K562 (cell line): ENCODE data around the gene ALG11. TPM values are rescaled to one million over a fixed set of nuclear protein-coding genes. Genes with fewer than 3 reads are reported as not detected.
A peak's percentile ranks its signal among the peaks of the same experiment; 100 is the strongest.
"Not testable (repeated sequence)": the region's sequence is repeated elsewhere in the genome, so short reads cannot be mapped to it uniquely, and the experiment has no call there.

Experiments used
- ATAC-seq: fragments of 200-7000 bp; cut with Tn5 transposase; 3 replicates; pipeline ENCODE4 v1.9.1; 2020; ENCODE audit warnings: moderate library complexity
- BruUV-seq: library from RNA; stranded (reverse); fragments of 400-500 nt; replicated peaks from 2 replicates; lab custom pipeline; 2021; lab: Mats Ljungman, UMichigan
- CTCF ChIA-PET: fragments of 300-600 bp; formaldehyde crosslinking; extraction: SDS; loops from one replicate; lab custom pipeline; 2021; ENCODE audit warnings: low intra/inter-chr PET ratio; lab: Yijun Ruan, JAX
- POLR2A ChIA-PET: fragments of 300-600, 350-650 bp; sonication (Branson Sonifier 250); formaldehyde crosslinking; extraction: SDS; loops from one replicate; lab custom pipeline; 2021; ENCODE audit warnings: antibody characterized with exemption, inconsistent platforms; lab: Yijun Ruan, JAX
- DNase-seq, 4 experiments: peaks; one replicate each; pipeline versions ENCODE4 v3.0.0 to v3.0.0-alpha.2; 2011 to 2018; ENCODE audit warnings: low spot score in 3 of 4, mixed read lengths in 3 of 4; ENCODE audit errors: extremely low read depth in 1 of 4
- FAIRE-seq: peaks from 2 replicates; lab custom pipeline; 2011; peaks lifted over from hg19 to GRCh38; lab: Jason Lieb, UNC
- H2AFZ ChIP-seq: 2 replicates; pipeline ENCODE4 v1.6.0; 2011; ENCODE audit warnings: low read depth, low read length, control low read depth, inconsistent platforms
- H3K27ac ChIP-seq: fragments of 200-600 bp; 3 replicates; pipeline ENCODE4 v1.8.0; 2011; ENCODE audit warnings: low read depth, mild to moderate bottlenecking, control low read depth, inconsistent platforms, low read length, moderate library complexity, mixed read lengths; ENCODE audit errors: extremely low read depth
- H3K27me3 ChIP-seq, 2 experiments: fragments of 300-600 bp in 1 of 2; 2 replicates in 1 of 2; 3 replicates in 1 of 2; pipeline versions ENCODE4 v1.6.0 to v1.8.0; 2011; ENCODE audit warnings: inconsistent platforms in 2 of 2, low read length in 2 of 2, mild to moderate bottlenecking in 1 of 2, mixed read lengths in 1 of 2, moderate library complexity in 1 of 2; ENCODE audit not compliant: control insufficient read depth in 2 of 2, insufficient read depth in 2 of 2
- H3K36me3 ChIP-seq: fragments of 300-600 bp; 3 replicates; pipeline ENCODE4 v1.8.0; 2011; ENCODE audit warnings: mild to moderate bottlenecking, low read length, inconsistent platforms; ENCODE audit not compliant: control insufficient read depth, insufficient read depth
- H3K4me1 ChIP-seq, 2 experiments: fragments of 200-600 bp in 1 of 2; replicated peaks in 1 of 2; 2 replicates in 1 of 2; 3 replicates in 1 of 2; pipeline versions ENCODE4 v1.5.1 to v1.8.0; 2011; ENCODE audit warnings: inconsistent platforms in 2 of 2, low read length in 2 of 2, mild to moderate bottlenecking in 1 of 2, mixed read lengths in 1 of 2, moderate library complexity in 1 of 2; ENCODE audit not compliant: control insufficient read depth in 2 of 2, insufficient read depth in 2 of 2
- H3K4me2 ChIP-seq: 2 replicates; pipeline ENCODE4 v1.6.1; 2011; ENCODE audit warnings: low read length, control low read depth, inconsistent platforms, mixed read lengths; ENCODE audit not compliant: insufficient read depth
- H3K4me3 ChIP-seq: fragments of 200-600 bp; sonication (generic), shearing (Covaris generic); 2 replicates; pipeline ENCODE4 v1.5.1; 2016; ENCODE audit warnings: control low read depth, inconsistent platforms
- H3K79me2 ChIP-seq: fragments of 200-600 bp; 3 replicates; pipeline ENCODE4 v1.8.0; 2011; ENCODE audit warnings: low read length, inconsistent platforms; ENCODE audit not compliant: control insufficient read depth, insufficient read depth
- H3K9ac ChIP-seq, 2 experiments: 2 replicates each; pipeline versions ENCODE4 v1.6.0 to v1.6.1; 2011; ENCODE audit warnings: low read depth in 2 of 2, low read length in 2 of 2, control low read depth in 1 of 2, inconsistent platforms in 1 of 2, mild to moderate bottlenecking in 1 of 2, mixed read lengths in 1 of 2; ENCODE audit not compliant: insufficient read depth in 1 of 2
- H3K9me1 ChIP-seq: one replicate; pipeline ENCODE4 v1.6.0; 2011; ENCODE audit warnings: inconsistent platforms, mild to moderate bottlenecking, low read length, moderate library complexity; ENCODE audit not compliant: control insufficient read depth, insufficient read depth
- H3K9me3 ChIP-seq: replicated peaks from 2 replicates; pipeline ENCODE4 v1.5.1; 2011; ENCODE audit warnings: low read depth, low read length, inconsistent platforms; ENCODE audit not compliant: control insufficient read depth, insufficient read depth
- H4K20me1 ChIP-seq: replicated peaks from 2 replicates; pipeline ENCODE4 v1.6.1; 2011; ENCODE audit warnings: low read length, inconsistent platforms, mixed read lengths; ENCODE audit not compliant: control insufficient read depth, insufficient read depth
- ZKSCAN1 ChIP-seq: fragments of 150-350 bp; IDR thresholded peaks from 2 replicates; pipeline ENCODE4 v1.6.1; 2016; ENCODE audit warnings: low read depth, low read length
- ZNF354B ChIP-seq: fragments of 250-450 bp; sonication (Bioruptor Pico); IDR thresholded peaks from 2 replicates; pipeline ENCODE4 v1.4.0; 2020
- ZNF507 ChIP-seq: conservative IDR thresholded peaks from 2 replicates; pipeline ENCODE4 v1.6.1; 2017; ENCODE audit warnings: missing genetic modification characterization, missing compliant biosample characterization
- ZNF79 ChIP-seq: fragments of 250-450 bp; sonication (Bioruptor Pico); IDR thresholded peaks from 2 replicates; pipeline ENCODE4 v1.4.0; 2020; ENCODE audit warnings: low read depth, mild to moderate bottlenecking, moderate library complexity
- WGBS: fragments of 100-300 bp; shearing (Covaris generic); methylation state at CpG from one replicate; pipeline ENCODE4 v1.1.6; 2016; ENCODE audit warnings: low coverage, mixed read lengths; ENCODE audit not compliant: insufficient coverage; ENCODE audit errors: missing lambda C conversion rate; 5-methylcytosine and 5-hydroxymethylcytosine counted together
- in situ Hi-C: fragments of 300-500 bp; cut with MboI; formaldehyde crosslinking; loops from 4 replicates; pipeline ENCODE4 v1.15.0; 2018; ENCODE audit warnings: inconsistent platforms, mixed read lengths
- intact Hi-C: fragments of 100-400 bp; cut with micrococcal nuclease; formaldehyde crosslinking; loops from 2 replicates; pipeline ENCODE4 v1.14.2; 2022
- polyA plus RNA-seq, 8 experiments: library from polyadenylated mRNA; depleted of rRNA in 4 of 8; stranded (reverse) in 5 of 8; unstranded in 3 of 8; fragments of >200 nt; fragmentation: Nextera tagmentation in 2 of 8; fragmentation: Illumina TruSeq in 1 of 8; extraction: Ambion mirVana in 2 of 8; extraction: Trizol in 1 of 8; gene quantifications; 2 replicates each; pipeline versions ENCODE4 v1.2.1 to v1.2.3, GENCODE V29; 2011 to 2014; ENCODE audit warnings: inconsistent platforms in 1 of 8, missing spikeins in 1 of 8
- total RNA-seq, 7 experiments: library from RNA; depleted of rRNA in 6 of 7; stranded (reverse); fragments of >200 nt in 6 of 7; fragmentation: Illumina TruSeq in 2 of 7; extraction: Trizol in 2 of 7; gene quantifications; 2 replicates each; pipeline versions ENCODE4 v1.2.1 to v1.2.3, GENCODE V29; 2011 to 2021; ENCODE audit warnings: low replicate concordance in 1 of 7

The ALG11 gene
- total and polyA plus RNA-seq, 9 of the 15 experiments (the other 6 are each of a cell fraction or from before 2014, with no cell fraction given), result 7.3 to 19.2 (median 16.3) TPM

GRCh38 chr13:51984904-51985303 lies 27.3 kb upstream of the ALG11 start:
- DNase-seq, H3K4me2 ChIP-seq, CTCF ChIA-PET, in situ Hi-C loops, H3K27me3 ChIP-seq, ATAC-seq, H3K36me3 ChIP-seq, BruUV-seq, H2AFZ ChIP-seq, H3K4me3 ChIP-seq, H3K9me1 ChIP-seq, H3K27ac ChIP-seq, intact Hi-C loops, H3K9me3 ChIP-seq, H3K9ac ChIP-seq, FAIRE-seq, H4K20me1 ChIP-seq: not testable (repeated sequence)
- 0 out of 2 replicates have a peak, but pooled peaks have one; percentile 15 for TF ChIP-seq ZNF354B (CRISPR knock-in tag)
- peak; percentile 60 for TF ChIP-seq ZNF507 (tag)
- POLR2A ChIA-PET, result interaction anchor here (1.3 to 2.0 kb wide), 2 partner anchors 8 to 36 kb away, joined by 3 to 10 read pairs; no protein-coding TSS in a partner anchor
- H3K4me1 ChIP-seq, result peaks cover 0 to 10% of the 10 kb centered on the region in 2 experiments; a peak in 3 of 5 replicates
- 56% methylated on average over 4 of the region's 4 CpGs for WGBS
- peaks cover 33% of the 10 kb centered on the region for H3K79me2 ChIP-seq

GRCh38 chr13:51988988-51989618 lies 23.1 kb upstream of the ALG11 start:
- no peak overlapping the region for H2AFZ ChIP-seq
- no TSS peak for BruUV-seq
- no peak for TF ChIP-seq ZNF79 (CRISPR knock-in tag)
- TF ChIP-seq ZKSCAN1, result peak; percentile 76
- H3K4me1 ChIP-seq, result peaks cover 3 to 7% of the 10 kb centered on the region in 2 experiments; a peak in 3 of 5 replicates
- H3K27me3 ChIP-seq, result no peaks in the 10 kb centered on the region
- DNase-seq, result no peak
- H3K27ac ChIP-seq, result no peak overlapping the region
- no peak overlapping the region for H3K4me2 ChIP-seq
- ATAC-seq, result no peak
- no peaks in the 10 kb centered on the region for H3K9me1 ChIP-seq
- H4K20me1 ChIP-seq, result no peaks in the 10 kb centered on the region
- peaks cover 48% of the 10 kb centered on the region for H3K79me2 ChIP-seq
- no peaks in the 10 kb centered on the region for H3K9me3 ChIP-seq
- CTCF ChIA-PET, result no interaction called here
- FAIRE-seq, result no peak
- peaks cover 8% of the 10 kb centered on the region; the same call in 2 of the 3 replicates for H3K36me3 ChIP-seq
- POLR2A ChIA-PET, result no interaction called here
- no peak overlapping the region for H3K9ac ChIP-seq
- in situ Hi-C loops (no loop called here), intact Hi-C loops (no loop called here)
- 70% methylated on average over 3 of the region's 3 CpGs for WGBS
- no peak overlapping the region for H3K4me3 ChIP-seq
